SU-DHL-6 (cell line): Measurements from ENCODE around the gene DCLRE1C.
"Not testable (repeated sequence)": the region's sequence is repeated elsewhere in the genome, so short reads cannot be mapped to it uniquely, and the experiment has no call there.

Experiments used
- H2AFZ ChIP-seq: fragments of 200-600 bp; sonication (generic); 2 replicates; pipeline ENCODE4 v1.6.1; 2014; ENCODE audit warnings: low read depth, mild to moderate bottlenecking, moderate library complexity, mixed read lengths, antibody characterized with exemption, low read length; ENCODE audit not compliant: severe bottlenecking
- H3F3A ChIP-seq: fragments of 200-600 bp; shearing (Covaris generic); 2 replicates; pipeline ENCODE4 v1.6.0; 2016; ENCODE audit warnings: antibody characterized with exemption, mild to moderate bottlenecking; ENCODE audit not compliant: insufficient read depth
- H3K27ac ChIP-seq: fragments of 200-600 bp; sonication (generic); 2 replicates; pipeline ENCODE4 v1.5.1; 2016; ENCODE audit warnings: low read depth, mild to moderate bottlenecking, low read length, moderate library complexity, mixed read lengths
- H3K27me3 ChIP-seq: fragments of 200-600 bp; sonication (generic), shearing (Covaris generic); 2 replicates; pipeline ENCODE4 v1.6.0; 2014; ENCODE audit warnings: mild to moderate bottlenecking, low read length
- H3K36me3 ChIP-seq: fragments of 200-600 bp; sonication (generic); 2 replicates; pipeline ENCODE4 v1.6.1; 2014; ENCODE audit warnings: mild to moderate bottlenecking, low read length, mixed read lengths
- H3K4me2 ChIP-seq: fragments of 300-600, 200-600 bp; shearing (Covaris generic), sonication (generic); 2 replicates; pipeline ENCODE4 v1.6.0; 2014; ENCODE audit warnings: low read length, low read depth, mild to moderate bottlenecking; ENCODE audit not compliant: poor library complexity, severe bottlenecking
- H3K4me3 ChIP-seq: fragments of 200-600 bp; sonication (generic); 2 replicates; pipeline ENCODE4 v1.5.1; 2014; ENCODE audit warnings: antibody characterized with exemption, low read length, mild to moderate bottlenecking, mixed read lengths; ENCODE audit not compliant: insufficient read depth, poor library complexity, severe bottlenecking
- H3K79me2 ChIP-seq: fragments of 200-600 bp; sonication (generic); 2 replicates; pipeline ENCODE4 v1.6.1; 2014; ENCODE audit warnings: mild to moderate bottlenecking, low read length, moderate library complexity; ENCODE audit not compliant: insufficient read depth
- H3K9ac ChIP-seq: fragments of 200-600 bp; sonication (generic); 2 replicates; pipeline ENCODE4 v1.7.0; 2014; ENCODE audit warnings: mild to moderate bottlenecking, low read length
- H3K9me2 ChIP-seq: fragments of 200-600 bp; sonication (generic); replicated peaks from 2 replicates; pipeline ENCODE4 v1.6.1; 2014; ENCODE audit warnings: low read length; ENCODE audit not compliant: insufficient read depth
- H3K9me3 ChIP-seq: fragments of 200-600 bp; sonication (generic); 2 replicates; pipeline ENCODE4 v1.6.1; 2014; ENCODE audit warnings: low read length, mixed read lengths; ENCODE audit not compliant: insufficient read depth
- H4K20me1 ChIP-seq: fragments of 200-600 bp; sonication (generic); 2 replicates; pipeline ENCODE4 v1.6.1; 2014; ENCODE audit warnings: low read depth, mild to moderate bottlenecking, antibody characterized with exemption, low read length, moderate library complexity, mixed read lengths
- CTCF ChIP-seq: fragments of 200-600 bp; sonication (generic); IDR thresholded peaks from one replicate; pipeline ENCODE4 v1.5.1; 2017; ENCODE audit warnings: antibody characterized with exemption, mild to moderate bottlenecking, low read length, moderate library complexity; ENCODE audit not compliant: insufficient read depth, poor library complexity, severe bottlenecking
- EZH2phosphoT487 ChIP-seq: fragments of 200-600 bp; sonication (generic), shearing (Covaris generic); conservative IDR thresholded peaks from 2 replicates; pipeline ENCODE4 v1.6.1; 2018; ENCODE audit warnings: mild to moderate bottlenecking, antibody characterized with exemption, low read length, moderate library complexity, mixed read lengths

DCLRE1C gene

GRCh38 chr10:14945108-14945507, 8.8 kb downstream of the DCLRE1C start:
- Histone ChIP-seq H3K27ac (no peak overlapping the region), H3K9me2 (no peaks in the 10 kb centered on the region), H3F3A (no peaks in the 10 kb centered on the region), H3K79me2 (peaks cover 56% of the 10 kb centered on the region), H3K9ac (no peak overlapping the region), H2AFZ (no peak overlapping the region), H3K4me2 (no peak overlapping the region), H4K20me1 (peaks cover 15% of the 10 kb centered on the region), H3K4me3 (no peak overlapping the region), H3K27me3 (no peaks in the 10 kb centered on the region), H3K36me3 (peaks cover 29% of the 10 kb centered on the region), H3K9me3 (no peaks in the 10 kb centered on the region)
- no peak for TF ChIP-seq CTCF
- no peak for TF ChIP-seq EZH2phosphoT487

GRCh38 chr10:14942950-14943338, 11.0 kb downstream of the DCLRE1C start:
- not testable (repeated sequence) for H3K9ac ChIP-seq, H4K20me1 ChIP-seq, H3K27ac ChIP-seq, H3K27me3 ChIP-seq, H3F3A ChIP-seq, H3K4me2 ChIP-seq, H3K9me3 ChIP-seq, H2AFZ ChIP-seq, H3K9me2 ChIP-seq, H3K4me3 ChIP-seq
- Histone ChIP-seq H3K36me3 (peaks cover 20% of the 10 kb centered on the region), H3K79me2 (peaks cover 35% of the 10 kb centered on the region)

GRCh38 chr10:14942147-14942949, 11.5 kb downstream of the DCLRE1C start:
- H3K36me3 ChIP-seq: peaks cover 14% of the 10 kb centered on the region; the same call in 1 of the 2 replicates
- H3K4me2 ChIP-seq, H3F3A ChIP-seq, H3K4me3 ChIP-seq, H3K9ac ChIP-seq, H4K20me1 ChIP-seq, H2AFZ ChIP-seq, H3K27ac ChIP-seq, H3K9me3 ChIP-seq, H3K27me3 ChIP-seq, H3K9me2 ChIP-seq: not testable (repeated sequence)
- peaks cover 31% of the 10 kb centered on the region for H3K79me2 ChIP-seq

- H3K79me2 ChIP-seq: peaks cover 16% of the 10 kb centered on the region
These were observed 14.9 kb downstream of the DCLRE1C start for GRCh38 chr10:14938971-14939370.

GRCh38 chr10:14936584-14936983, 17.3 kb downstream of the DCLRE1C start:
- H3K9me2 ChIP-seq: no peaks in the 10 kb centered on the region
- no peak overlapping the region for H2AFZ ChIP-seq
- no peaks in the 10 kb centered on the region for H3F3A ChIP-seq
- no peak for TF ChIP-seq CTCF
- TF ChIP-seq EZH2phosphoT487: no peak
- no peak overlapping the region for H3K27ac ChIP-seq
- no peak overlapping the region for H3K9ac ChIP-seq
- H3K36me3 ChIP-seq: peaks cover 16% of the 10 kb centered on the region
- H3K4me2 ChIP-seq: no peak overlapping the region
- no peaks in the 10 kb centered on the region for H3K9me3 ChIP-seq
- no peaks in the 10 kb centered on the region for H3K27me3 ChIP-seq
- no peaks in the 10 kb centered on the region; the same call in 1 of the 2 replicates for H4K20me1 ChIP-seq
- peaks cover 8% of the 10 kb centered on the region for H3K79me2 ChIP-seq
- H3K4me3 ChIP-seq: no peak overlapping the region

More at GRCh38 chr10:14938971-14939370, 14.9 kb downstream of the DCLRE1C start:
- not testable (repeated sequence) for H3K4me2 ChIP-seq, H3K9ac ChIP-seq, H4K20me1 ChIP-seq, H3F3A ChIP-seq, H3K9me2 ChIP-seq, H3K9me3 ChIP-seq, H3K27me3 ChIP-seq, H3K36me3 ChIP-seq, H3K4me3 ChIP-seq, H3K27ac ChIP-seq, H2AFZ ChIP-seq
